Measurements from ENCODE around the gene MPZL3. TPM values are rescaled to one million over a fixed set of nuclear protein-coding genes. Genes with fewer than 3 reads are reported as not detected.

The MPZL3 gene
- total and polyA plus RNA-seq, 4 donors: 2.5 to 6.9 (median 3.5) TPM

GRCh38 chr11:118283037-118283636, 31.0 kb upstream of the MPZL3 start:
- Histone ChIP-seq H3K4me1 (ENCODE audit: control insufficient read depth in 4 of 4, insufficient read depth in 4 of 4, low read length in 3 of 4) (no peaks in the 10 kb centered on the region), H3K27ac (ENCODE audit: low read depth in 1 of 2, low read length in 2 of 2) (no peak overlapping the region), H3K27me3 (ENCODE audit: control insufficient read depth in 4 of 4, insufficient read depth in 4 of 4, low read length in 3 of 4) (no peaks in the 10 kb centered on the region), H3K4me3 (ENCODE audit: low read depth in 1 of 3, low read length in 3 of 3) (no peak overlapping the region), H3K9me3 (ENCODE audit: control insufficient read depth in 4 of 4, low read length in 3 of 4) (no peaks in the 10 kb centered on the region), H3K9ac (ENCODE audit: low read depth in 1 of 2, low read length in 2 of 2) (no peak overlapping the region), H3K36me3 (ENCODE audit: control insufficient read depth in 4 of 4, insufficient read depth in 3 of 4, low read depth in 1 of 4, low read length in 3 of 4) (no peaks in the 10 kb centered on the region)
- WGBS: 56% methylated on average over 5 of the region's 5 CpGs
- DNase-seq (ENCODE audit: low spot score): no peak
- TF ChIP-seq HNF4A (conservative IDR thresholded peaks at IDR 0.05) (no peak), JUND (IDR thresholded peaks at IDR 0.05) (no peak), ATF3 (IDR thresholded peaks at IDR 0.05) (no peak)

- no peak overlapping the region for H3K4me3 ChIP-seq (ENCODE audit: low read depth in 1 of 3, low read length in 3 of 3)
- H3K9me3 ChIP-seq (ENCODE audit: control insufficient read depth in 4 of 4, low read length in 3 of 4): no peaks in the 10 kb centered on the region
- no peaks in the 10 kb centered on the region for H3K36me3 ChIP-seq (ENCODE audit: control insufficient read depth in 4 of 4, insufficient read depth in 3 of 4, low read depth in 1 of 4, low read length in 3 of 4)
- H3K27ac ChIP-seq (ENCODE audit: low read depth in 1 of 2, low read length in 2 of 2): no peak overlapping the region
- WGBS: 79% methylated on average over 6 of the region's 6 CpGs
- TF ChIP-seq EGR1 (IDR thresholded peaks at IDR 0.05; ENCODE audit: low read depth in 2 of 2): no peak
- no peak for TF ChIP-seq YY1 (IDR thresholded peaks at IDR 0.05)
- TF ChIP-seq CTCF (IDR thresholded peaks at IDR 0.05; ENCODE audit: low read depth, low read length, missing input control): no peak
- no peak for TF ChIP-seq ATF3 (IDR thresholded peaks at IDR 0.05)
- no peak for TF ChIP-seq FOXA2 (IDR thresholded peaks at IDR 0.05)
- TF ChIP-seq GABPA (IDR thresholded peaks at IDR 0.05 in 1 of 2, conservative IDR thresholded peaks at IDR 0.05 in 1 of 2): no peak
- no peak for TF ChIP-seq TAF1 (conservative IDR thresholded peaks at IDR 0.05)
- TF ChIP-seq FOXA1 (IDR thresholded peaks at IDR 0.05): no peak
- TF ChIP-seq ZBTB33 (IDR thresholded peaks at IDR 0.05): no peak
- no peak for TF ChIP-seq RXRA (IDR thresholded peaks at IDR 0.05)
- no peak for TF ChIP-seq REST (IDR thresholded peaks at IDR 0.05)
- no peak for TF ChIP-seq JUND (IDR thresholded peaks at IDR 0.05)
- no peak for TF ChIP-seq HNF4G (IDR thresholded peaks at IDR 0.05)
- TF ChIP-seq SP1 (IDR thresholded peaks at IDR 0.05): no peak
- no peaks in the 10 kb centered on the region for H3K4me1 ChIP-seq (ENCODE audit: control insufficient read depth in 4 of 4, insufficient read depth in 4 of 4, low read length in 3 of 4)
- H3K27me3 ChIP-seq (ENCODE audit: control insufficient read depth in 4 of 4, insufficient read depth in 4 of 4, low read length in 3 of 4): no peaks in the 10 kb centered on the region
- no peak overlapping the region for H3K9ac ChIP-seq (ENCODE audit: low read depth in 1 of 2, low read length in 2 of 2)
- no peak for DNase-seq (ENCODE audit: low spot score)
Observed at GRCh38 chr11:118282606-118283005, 30.4 kb upstream of the MPZL3 start.

All from liver (tissue), 9 donors.